GM18520 (cell line): ENCODE measurements around the gene HLA-E.
"Not testable (repeated sequence)": the region's sequence is repeated elsewhere in the genome, so short reads cannot be mapped to it uniquely, and the experiment has no call there.

Experiments
- ATAC-seq: cut with Tn5 transposase; IDR thresholded peaks from one replicate; pipeline ENCODE4 v1.9.1; 2021; ENCODE audit not compliant: unreplicated experiment

Gene HLA-E

DNA sequence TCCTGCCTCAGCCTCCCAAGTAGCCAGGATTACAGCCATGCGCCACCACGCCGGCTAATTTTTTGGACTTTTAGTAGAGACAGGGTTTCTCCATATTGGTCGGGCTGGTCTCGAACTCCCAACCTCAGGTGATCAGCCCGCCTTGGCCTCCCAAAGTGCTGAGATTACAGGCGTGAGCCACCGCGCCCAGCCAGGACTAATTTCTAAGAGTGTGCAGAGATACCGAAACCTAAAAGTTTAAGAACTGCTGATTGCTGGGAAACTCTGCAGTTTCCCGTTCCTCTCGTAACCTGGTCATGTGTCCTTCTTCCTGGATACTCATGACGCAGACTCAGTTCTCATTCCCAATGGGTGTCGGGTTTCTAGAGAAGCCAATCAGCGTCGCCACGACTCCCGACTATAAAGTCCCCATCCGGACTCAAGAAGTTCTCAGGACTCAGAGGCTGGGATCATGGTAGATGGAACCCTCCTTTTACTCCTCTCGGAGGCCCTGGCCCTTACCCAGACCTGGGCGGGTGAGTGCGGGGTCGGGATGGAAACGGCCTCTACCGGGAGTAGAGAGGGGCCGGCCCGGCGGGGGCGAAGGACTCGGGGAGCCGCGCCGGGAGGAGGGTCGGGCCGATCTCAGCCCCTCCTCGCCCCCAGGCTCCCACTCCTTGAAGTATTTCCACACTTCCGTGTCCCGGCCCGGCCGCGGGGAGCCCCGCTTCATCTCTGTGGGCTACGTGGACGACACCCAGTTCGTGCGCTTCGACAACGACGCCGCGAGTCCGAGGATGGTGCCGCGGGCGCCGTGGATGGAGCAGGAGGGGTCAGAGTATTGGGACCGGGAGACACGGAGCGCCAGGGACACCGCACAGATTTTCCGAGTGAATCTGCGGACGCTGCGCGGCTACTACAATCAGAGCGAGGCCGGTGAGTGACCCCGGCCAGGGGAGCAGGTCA is at the start of gene HLA-E:
HLA-E (plus strand) TSS at position 429 of the 945 bp plus-strand sequence; CDS start at position 452, 23 bp downstream.
- peak; percentile 80 for ATAC-seq

DNA sequence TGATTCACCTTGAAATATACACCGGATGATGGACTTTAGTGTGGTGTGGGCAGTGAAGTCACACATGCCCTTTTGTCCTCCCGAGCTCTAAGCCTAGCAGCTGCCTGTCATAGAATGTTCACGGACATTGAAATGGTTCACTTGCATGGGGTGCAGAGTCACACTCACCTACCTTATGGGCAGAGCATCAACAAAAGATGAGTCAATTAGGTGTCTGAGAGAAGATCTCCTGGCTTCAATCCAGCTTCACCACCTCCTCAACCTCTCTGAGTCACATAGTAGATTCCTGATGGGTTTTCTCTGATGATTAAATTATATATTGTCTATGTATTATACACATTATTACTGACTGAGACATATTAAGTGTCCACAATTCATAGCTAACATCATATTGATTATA is 48.1 kb upstream of the HLA-E start:
- no peak for ATAC-seq

DNA sequence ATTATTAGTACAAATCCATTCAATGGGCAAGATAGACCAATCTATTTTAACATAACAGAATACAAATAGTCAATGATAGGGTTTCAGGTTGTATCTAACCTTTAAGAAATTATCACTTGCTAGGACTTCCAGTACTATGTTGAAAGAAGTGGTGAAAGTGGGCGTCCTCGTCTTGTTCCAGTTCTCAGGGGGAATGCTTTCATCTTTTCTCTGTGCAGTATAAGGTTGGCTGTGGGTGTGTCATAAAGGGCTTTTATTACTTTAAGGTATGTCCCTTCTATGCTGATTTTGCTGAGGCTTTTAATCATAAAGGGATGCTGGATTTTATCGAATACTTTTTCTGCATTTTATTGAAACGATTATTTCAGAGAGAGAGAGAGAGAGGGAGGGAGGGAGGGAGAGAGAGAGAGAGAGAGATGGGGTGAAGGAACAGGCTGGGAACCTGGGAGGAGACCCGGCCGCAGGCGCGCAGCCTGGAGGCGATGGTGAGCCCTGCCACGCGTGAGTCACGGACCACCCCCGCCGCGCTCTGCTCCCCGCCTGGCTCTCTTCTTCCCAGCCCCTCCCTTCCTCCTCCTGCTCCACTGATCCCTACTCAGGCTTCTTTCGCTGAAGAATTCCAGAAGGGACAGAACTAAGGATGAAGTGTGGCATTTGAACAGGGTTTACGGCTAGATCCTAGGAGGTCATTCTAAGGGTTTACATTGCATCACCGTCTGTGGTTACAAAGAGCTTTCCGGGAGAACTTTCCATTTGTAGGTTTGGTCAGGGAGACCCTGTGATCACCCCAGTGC is 45.5 kb upstream of the HLA-E start:
- no peak for ATAC-seq

DNA sequence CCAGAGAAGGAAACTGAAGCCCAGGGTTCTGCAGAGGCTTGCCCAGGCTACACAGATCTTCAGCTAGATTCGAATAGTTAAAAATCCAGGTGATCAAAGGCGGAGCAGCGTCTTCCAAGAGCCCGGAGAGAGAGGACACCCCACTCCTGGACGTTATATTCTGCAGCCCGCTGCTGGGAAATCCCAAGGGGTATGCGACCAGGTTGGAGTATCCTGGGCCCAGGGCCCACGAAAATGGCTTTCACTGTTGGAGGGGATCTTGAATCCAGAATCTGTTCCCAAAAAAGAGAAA is 44.9 kb upstream of the HLA-E start:
- no peak for ATAC-seq

DNA sequence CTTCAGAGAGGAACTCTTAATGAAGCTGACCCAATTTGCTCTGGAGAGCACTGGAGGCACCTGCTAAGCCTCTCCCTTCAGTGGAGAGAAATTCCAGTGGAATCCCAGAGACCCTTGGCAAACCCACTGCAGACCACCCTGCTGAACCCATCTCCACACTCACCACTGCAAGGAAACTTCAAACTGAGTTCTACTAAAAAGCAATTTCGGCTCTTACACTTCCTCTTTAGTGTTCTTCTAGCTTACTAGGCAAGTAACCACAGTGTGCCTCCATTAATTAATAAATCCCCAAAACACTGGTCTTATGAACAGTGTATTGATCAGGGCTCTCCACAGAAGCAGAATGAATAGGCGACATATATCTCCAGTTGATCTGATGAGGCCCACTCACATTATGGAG is 43.0 kb upstream of the HLA-E start:
- no peak for ATAC-seq

DNA sequence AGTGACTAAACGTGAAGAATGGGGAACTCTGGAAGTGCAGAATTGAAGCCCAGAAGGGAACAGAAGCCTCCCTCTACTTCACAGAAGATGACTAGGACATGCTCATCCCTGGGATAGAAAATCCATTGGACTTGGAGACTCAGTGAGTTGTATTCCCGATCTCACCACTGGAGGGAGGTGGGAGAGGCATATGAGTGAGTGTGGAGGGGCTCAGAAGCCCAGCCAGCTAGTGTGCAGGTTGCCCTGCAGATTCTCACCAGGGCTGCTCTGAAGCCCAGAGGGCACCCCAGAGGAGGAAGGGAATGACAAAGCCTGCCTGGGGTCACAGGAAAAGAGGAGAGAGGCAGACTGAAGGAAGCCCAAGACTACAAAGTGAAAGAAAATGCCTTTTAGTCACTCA is 42.1 kb upstream of the HLA-E start:
- no peak for ATAC-seq

DNA sequence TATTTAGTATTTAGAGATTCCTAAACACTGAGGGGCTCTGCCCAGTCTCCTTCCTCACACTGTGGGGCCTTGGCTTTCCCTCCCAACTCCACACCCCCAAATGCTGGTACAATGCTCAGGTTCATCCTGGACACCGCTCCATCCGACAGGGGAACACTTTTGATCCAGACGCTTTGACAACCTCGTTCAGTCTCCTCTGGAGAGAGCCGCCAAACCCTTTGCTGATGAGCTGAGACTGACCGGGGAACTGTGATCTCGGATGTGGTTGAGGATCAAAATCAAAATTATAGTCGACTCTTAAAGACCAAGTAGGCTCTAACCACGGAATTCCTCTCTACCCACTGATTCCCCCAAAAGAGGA is 38.8 kb upstream of the HLA-E start:
- no peak for ATAC-seq

DNA sequence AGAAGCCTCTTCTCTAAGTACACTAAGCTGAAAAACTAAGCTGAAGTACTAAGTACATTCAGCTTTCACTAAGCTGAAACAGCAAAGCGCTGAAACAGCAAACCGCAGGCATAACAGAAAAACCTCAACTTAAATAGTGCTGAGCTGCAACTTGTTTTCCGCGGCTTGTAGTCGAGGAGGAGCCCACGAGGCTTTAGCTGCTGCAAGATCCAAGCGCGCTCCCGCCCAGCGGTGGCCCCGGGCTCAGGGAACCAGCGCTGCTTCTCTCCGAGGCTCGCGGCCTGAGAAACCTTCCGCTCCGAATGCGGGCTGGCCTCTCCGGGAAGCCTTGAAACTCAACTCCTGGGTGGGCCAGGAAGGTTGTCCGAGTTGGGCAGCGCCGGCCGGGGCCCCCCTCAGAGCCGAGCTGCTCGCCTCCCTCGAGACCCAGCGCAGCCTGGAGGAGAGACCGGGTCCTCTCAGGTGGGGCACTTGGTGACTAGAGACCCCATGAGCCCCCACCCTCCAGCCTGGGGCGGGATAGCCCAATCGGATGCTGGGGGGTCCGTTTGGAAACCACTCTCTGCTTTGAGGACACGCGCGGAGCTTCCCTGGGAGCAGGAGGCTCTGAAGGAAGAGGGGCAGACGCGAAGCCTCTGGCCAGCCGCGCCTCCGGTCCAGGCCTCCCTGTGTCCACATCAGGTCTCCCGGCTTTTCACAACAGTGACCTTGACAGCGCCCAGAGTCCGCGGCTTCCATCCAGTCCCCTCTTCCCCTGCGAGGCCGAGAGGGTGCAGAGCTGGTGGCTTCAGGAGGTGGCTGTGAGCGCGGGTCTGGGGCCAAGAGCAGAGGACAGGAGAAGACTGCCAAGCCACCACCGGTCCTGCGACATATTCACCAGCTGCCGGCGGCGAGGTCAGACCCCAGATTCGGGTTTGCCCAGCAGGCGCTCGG is 38.1 kb upstream of the HLA-E start:
- ATAC-seq: no peak

DNA sequence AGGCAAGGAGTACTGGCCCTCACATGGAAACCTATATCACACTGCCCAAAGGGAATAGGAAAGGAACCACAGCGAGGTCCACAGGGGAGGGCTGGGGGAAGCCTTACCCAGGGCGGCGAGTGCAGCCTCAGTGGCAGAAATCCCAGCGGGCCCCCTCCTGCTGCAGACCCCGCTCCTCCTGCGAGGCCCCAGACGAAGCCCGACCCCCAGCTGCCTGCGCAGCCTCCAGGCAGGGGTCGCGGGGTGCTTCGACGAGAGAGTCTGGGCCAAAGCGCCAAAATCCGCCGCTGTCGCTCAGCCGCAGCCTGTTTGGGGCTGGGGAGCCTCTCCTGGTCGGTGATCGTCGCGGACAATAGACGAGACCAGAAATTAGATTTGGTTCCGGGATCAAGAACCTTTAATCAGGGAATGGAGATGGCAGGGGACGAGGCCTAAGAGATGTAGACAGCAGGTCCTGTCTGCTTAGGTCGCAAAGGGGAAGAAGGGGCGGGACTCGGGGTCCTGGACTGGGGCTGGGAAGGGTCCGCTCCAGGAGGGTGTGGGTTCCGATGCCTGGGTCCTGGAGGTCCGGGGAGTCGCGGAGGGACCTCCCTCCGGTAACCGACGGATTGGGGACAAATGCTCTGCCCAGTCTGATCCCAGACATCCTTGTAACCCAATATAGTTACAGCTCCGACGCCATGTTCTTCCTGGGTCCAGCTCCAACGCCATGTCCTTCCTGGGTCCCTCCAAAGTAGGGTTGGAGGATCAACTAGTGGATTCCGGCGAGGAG is 36.4 kb upstream of the HLA-E start:
- no peak for ATAC-seq

DNA sequence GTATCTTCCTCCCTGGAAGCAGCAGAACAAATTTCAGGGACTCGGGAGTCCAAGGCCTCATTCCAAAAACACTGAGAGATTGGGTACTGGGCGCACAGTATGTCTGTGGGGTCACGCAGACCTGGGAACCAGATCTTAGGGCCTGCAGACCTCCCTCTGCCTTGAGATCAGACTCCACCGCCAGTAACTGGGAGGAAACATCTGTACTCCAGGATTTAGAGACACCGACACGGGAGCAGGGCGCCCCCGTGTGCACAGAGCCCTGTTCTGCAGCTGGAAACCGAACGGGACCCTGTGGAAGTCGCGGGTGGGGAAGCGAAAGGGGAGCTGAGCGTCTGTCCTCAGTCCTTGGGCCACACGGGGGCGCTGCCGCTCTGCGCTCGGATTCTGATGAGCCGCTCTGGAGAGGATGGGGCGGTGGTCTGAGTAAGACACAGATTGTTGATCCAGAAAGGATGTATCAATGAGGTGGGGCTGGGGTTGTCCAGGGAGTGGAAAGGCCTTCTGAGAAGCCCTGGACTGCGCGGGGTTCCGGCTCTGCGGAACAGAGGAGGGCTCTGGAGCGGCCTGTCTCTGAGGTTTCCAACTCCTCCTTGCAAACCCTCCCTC is 35.7 kb upstream of the HLA-E start:
- no peak for ATAC-seq

DNA sequence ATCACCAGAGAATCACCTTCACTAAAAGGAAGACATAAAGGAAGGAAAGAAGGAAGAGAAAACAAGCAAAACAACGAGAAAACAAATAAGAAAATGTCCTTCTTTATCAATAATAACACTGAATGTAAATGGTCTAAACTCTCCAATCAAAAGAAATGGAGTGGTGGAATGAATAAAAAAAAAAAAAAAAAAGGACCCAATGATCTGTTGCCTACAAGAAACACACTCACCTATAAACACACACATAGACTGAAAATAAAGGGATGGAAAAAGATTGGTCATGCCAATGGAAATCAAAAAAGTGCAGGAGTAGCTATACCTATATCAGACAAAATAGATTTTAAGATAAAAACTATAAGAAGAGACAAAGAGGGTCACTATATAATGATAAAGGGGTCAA is 30.2 kb upstream of the HLA-E start:
- ATAC-seq: no peak

DNA sequence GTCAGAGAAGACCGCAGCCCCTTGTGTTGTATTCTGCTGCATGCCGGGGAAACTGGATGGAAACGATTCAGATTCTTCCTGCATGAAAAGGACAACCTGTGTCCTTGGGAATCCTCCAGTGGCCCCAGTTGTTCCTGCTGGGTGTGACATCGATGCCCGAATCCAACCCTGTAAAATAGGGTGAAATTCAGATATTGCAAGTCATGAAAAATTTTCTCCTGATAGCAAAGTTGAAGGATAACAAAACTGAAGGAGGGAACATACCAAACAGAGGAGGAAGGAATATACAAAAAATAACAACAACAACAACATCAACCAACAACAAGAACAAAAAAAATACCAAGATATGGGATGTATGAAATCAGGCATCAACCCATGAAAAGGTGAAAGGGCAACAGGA is 28.3 kb upstream of the HLA-E start:
- ATAC-seq: no peak

DNA sequence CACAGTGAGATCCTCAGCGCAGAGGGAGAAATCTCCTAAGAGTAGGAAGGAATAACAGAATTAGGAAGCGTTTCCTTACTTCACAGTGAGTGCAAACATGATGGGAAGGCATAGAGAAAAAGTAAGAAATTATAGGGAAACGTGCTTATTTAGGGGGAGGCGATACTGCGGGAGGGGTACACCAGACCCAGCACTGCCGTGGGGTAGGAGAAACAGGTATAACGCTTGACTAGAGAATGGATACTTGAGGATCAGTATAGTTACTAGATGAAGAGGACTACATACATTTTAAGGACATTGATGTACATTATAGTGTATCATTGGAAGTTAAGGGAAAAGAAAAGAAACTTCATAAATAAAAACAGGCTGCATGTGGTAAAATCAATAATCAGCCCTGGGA is 26.8 kb upstream of the HLA-E start:
- no peak for ATAC-seq

DNA sequence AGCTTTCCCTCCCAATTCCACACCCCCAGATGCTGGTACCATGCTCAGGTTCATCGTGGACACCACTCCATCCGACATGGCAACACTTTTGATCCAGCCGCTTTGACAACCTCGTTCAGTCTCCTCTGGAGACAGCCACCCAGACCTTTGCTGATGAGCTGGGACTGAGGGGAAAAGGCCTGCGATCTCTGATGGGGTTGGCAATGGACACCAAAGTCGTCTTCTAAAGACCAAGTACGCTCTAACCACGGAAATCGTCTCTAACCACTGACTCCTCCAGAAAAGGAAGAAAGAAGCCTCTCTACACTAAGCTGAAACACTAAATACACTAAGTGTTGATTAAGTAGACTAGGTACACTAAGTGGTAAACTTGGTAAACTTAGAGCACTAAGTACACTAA is 26.1 kb upstream of the HLA-E start:
- no peak for ATAC-seq

DNA sequence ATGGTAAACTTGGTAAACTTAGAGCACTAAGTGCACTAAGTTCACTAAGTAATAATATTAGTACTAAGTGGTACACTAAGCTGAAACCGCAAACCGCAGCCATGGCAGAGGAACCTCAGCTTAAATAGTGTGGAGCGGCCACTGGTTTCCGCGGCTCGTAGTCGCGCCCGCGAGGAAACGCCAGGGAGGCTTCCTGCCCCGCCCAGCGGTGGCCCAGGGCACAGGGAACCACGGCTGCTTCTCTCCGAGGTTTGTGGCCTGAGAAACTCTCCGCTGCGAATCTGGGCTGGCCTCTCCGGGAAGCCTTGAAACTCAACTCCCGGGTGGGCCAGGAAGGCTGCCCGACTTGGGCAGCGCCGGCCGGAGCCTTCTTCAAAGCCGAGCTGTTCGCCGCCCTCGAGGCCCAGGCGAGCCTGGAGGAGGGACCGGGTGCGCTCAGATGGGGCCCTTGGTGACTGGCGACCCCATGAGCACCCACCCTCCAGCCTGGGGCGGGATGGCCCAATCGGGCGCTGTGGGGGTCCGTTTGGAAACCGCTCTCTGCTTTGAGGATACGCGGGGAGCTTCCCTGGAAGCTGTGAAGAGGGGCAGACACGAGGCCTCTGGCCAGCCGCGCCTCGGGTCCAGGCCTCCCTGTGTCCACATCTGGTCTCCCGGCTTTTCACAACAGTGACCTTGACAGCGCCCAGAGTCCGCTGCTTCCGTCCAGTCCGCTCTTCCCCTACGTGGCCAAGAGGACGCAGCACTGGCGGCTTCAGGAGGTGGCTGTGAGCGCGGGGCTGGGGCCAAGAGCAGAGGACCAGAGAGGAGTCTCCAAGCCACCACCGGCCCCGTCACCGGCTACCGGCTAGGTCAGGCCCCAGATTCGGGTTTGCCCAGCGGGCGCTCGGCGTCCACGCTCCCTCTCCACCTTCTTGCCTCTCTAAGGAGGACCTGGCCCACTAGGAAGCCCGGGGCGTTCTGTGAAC is 25.4 kb upstream of the HLA-E start:
- no peak for ATAC-seq

DNA sequence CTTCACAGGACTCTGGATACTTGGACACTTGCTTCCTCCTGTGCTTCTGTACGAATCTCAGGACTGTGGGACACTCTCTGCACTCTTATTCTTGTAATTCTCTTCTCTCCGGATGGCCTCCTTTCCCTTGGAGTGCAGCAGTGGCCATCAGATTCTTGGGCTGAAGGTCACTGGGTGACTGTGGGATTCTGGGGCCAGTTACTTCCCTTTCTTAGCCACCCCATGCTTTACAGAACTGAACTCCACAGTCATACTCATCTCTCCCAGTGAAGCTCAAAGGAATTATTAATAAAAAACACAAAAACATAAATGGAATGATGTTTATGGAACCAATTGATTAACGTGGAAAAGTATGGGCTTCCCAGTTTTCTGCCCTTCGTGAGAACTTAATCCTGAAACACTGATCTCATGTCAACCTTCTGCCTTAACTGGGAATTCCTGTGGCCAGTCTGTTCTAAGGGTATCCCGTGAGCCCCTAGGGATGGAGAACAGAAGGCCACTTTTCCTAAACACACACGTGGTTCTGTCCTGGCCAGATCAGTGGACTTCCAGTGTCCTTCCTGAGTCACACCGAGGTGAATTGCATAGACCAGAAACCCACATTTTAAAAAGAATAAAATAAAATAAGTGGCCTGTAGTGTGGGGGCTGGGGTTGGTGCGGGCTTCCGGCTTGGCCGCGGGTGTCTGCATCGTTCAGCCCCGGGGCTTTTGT is 23.6 kb upstream of the HLA-E start:
- no peak for ATAC-seq

DNA sequence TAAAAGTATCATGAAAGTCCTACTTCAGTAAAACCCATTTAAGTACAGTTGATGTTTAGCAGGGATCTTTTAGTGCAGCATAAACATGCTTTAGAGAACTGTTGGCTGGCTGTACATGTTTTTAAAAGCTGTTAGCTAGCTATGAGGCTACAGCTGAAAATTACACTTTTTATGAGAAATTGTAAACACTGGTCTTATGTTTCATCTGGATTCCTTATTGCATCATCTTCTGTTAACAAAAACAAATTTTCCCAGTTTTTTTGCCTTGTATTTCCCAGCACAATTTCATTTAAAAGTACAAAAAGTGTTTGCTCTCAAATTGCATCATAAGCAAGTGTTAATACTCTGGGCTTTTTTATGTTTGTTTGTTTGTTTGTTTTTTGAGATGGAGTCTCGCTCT is 18.3 kb upstream of the HLA-E start:
- no peak for ATAC-seq

DNA sequence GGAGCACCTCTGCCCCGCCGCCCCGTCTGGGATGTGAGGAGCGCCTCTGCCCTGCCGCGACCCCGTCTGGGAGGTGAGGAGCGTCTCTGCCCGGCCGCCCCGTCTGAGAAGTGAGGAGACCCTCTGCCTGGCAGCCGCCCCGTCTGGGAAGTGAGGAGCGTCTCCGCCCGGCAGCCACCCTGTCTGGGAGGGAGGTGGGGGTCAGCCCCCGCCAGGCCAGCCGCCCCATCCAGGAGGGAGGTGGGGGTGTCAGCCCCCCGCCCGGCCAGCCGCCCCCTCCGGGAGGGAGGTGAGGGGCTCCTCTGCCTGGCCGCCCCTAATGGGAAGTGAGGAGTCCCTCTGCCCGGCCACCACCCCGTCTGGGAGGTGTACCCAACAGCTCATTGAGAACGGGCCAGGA is 14.2 kb upstream of the HLA-E start:
- not testable (repeated sequence) for ATAC-seq
